Kidney (tissue), 14 donors: ENCODE measurements around the gene KCTD10. TPM values are rescaled to one million over a fixed set of nuclear protein-coding genes. Genes with fewer than 3 reads are reported as not detected.

Experiments
- DNase-seq, 5 donors: peaks; one replicate each; pipeline ENCODE4 v3.0.0-alpha.2; 2013 to 2020
- FAIRE-seq: peaks from 2 replicates; lab custom pipeline; 2012; peaks lifted over from hg19 to GRCh38; lab: Jason Lieb, UNC
- H3K27ac ChIP-seq, 2 donors: one replicate each; pipeline ENCODE4 v1.7.0; 2013; ENCODE audit warnings: low read depth in 2 of 2, low read length in 2 of 2, inconsistent platforms in 1 of 2
- H3K27me3 ChIP-seq: one replicate; pipeline ENCODE4 v1.7.1; 2013; ENCODE audit warnings: low read length, inconsistent platforms; ENCODE audit not compliant: control insufficient read depth, insufficient read depth
- H3K36me3 ChIP-seq, 3 donors: one replicate each; pipeline versions ENCODE4 v1.7.0 to v1.7.1; 2013; ENCODE audit warnings: low read length in 3 of 3, control low read depth in 1 of 3, inconsistent platforms in 1 of 3; ENCODE audit not compliant: insufficient read depth in 3 of 3, control insufficient read depth in 2 of 3
- H3K4me1 ChIP-seq, 3 donors: one replicate each; pipeline versions ENCODE4 v1.7.0 to v1.7.1; 2013; ENCODE audit warnings: low read length in 3 of 3, inconsistent platforms in 1 of 3, low read depth in 1 of 3; ENCODE audit not compliant: control insufficient read depth in 2 of 3, insufficient read depth in 2 of 3
- H3K4me3 ChIP-seq, 3 donors: one replicate each; pipeline versions ENCODE4 v1.7.0 to v1.8.1; 2013; ENCODE audit warnings: low read length in 3 of 3, control low read depth in 1 of 3, inconsistent platforms in 1 of 3
- H3K9ac ChIP-seq, 3 donors: one replicate each; pipeline versions ENCODE4 v1.7.0 to v1.7.1; 2013; ENCODE audit warnings: low read length in 3 of 3, control low read depth in 1 of 3, inconsistent platforms in 1 of 3
- H3K9me3 ChIP-seq, 3 donors: one replicate each; pipeline versions ENCODE4 v1.7.0 to v1.7.1; 2013; ENCODE audit warnings: low read length in 3 of 3, control low read depth in 1 of 3, inconsistent platforms in 1 of 3; ENCODE audit not compliant: control insufficient read depth in 2 of 3, insufficient read depth in 1 of 3
- intact Hi-C: fragments of 100-400 bp; cut with DNase I; formaldehyde crosslinking; loops from one replicate; pipeline ENCODE4 v1.11.1; 2022
- polyA plus RNA-seq: library from polyadenylated mRNA; stranded (reverse); fragments of 350-450 nt; fragmentation: Illumina TruSeq; extraction: RNeasy Lipid Tissue Mini Kit (QIAGEN cat#74804); gene quantifications from one replicate; pipeline ENCODE4 v1.2.3, GENCODE V29; 2014; ENCODE audit warnings: low read depth, low replicate concordance; ENCODE audit not compliant: insufficient read depth
- total RNA-seq: library from RNA; stranded (reverse); fragmentation: NEBNext Ultra II Directional; extraction: Animal tissue kit (Norgen Biotek cat#: 25700); gene quantifications from one replicate; pipeline ENCODE4 v1.2.1, GENCODE V29; 2021
- TF ChIP-seq, protein P1 (sequence below): IDR thresholded peaks from 3 replicates; pipeline ENCODE4 v1.5.1; 2012; ENCODE audit warnings: mild to moderate bottlenecking, moderate library complexity, borderline replicate concordance; ENCODE audit not compliant: insufficient read depth; ENCODE audit errors: extremely low read depth
- donor health status: control.
- donor health status: control.
- donor health status: control.
- donor health status: control.
- donor health status: control.
- donor health status: DM: yes; HTN: yes; CAD: no.
- donor health status: Normal renal cell carcinoma (clear cell type).

The KCTD10 gene
- total and polyA plus RNA-seq, 2 donors from 2014 or later = 23.6 to 72.1 TPM

DNA sequence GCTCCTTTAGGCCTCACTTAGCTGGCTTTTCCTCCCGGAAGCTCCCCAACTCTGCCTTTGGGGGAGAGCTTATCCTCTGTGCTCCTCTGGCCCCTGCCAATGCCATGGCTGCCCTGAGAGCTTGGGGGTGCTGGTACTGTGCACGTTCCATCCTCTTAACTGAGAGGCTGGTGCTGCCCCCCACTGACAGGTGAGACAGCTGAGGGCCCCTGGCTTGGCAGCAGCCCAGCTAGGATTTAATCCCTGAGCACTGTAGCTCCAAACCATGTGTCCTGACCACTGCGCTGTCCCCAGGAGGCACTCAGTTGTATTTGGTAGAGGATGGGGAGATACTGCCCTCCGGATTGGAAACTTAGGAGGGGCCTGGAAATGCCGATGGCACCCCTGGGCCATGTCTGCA, 46.4 kb upstream of the KCTD10 start:
- H3K36me3 ChIP-seq = peaks cover 0 to 59% (median 53%) of the 10 kb centered on the region in 3 donors
- no peaks in the 10 kb centered on the region for H3K4me1 ChIP-seq
- H3K9ac ChIP-seq = no peak overlapping the region
- FAIRE-seq (no peak), DNase-seq (no peak)
- no peak overlapping the region for H3K27ac ChIP-seq
- no peaks in the 10 kb centered on the region for H3K27me3 ChIP-seq
- H3K4me3 ChIP-seq = no peak overlapping the region
- TF ChIP-seq, protein P1, sequence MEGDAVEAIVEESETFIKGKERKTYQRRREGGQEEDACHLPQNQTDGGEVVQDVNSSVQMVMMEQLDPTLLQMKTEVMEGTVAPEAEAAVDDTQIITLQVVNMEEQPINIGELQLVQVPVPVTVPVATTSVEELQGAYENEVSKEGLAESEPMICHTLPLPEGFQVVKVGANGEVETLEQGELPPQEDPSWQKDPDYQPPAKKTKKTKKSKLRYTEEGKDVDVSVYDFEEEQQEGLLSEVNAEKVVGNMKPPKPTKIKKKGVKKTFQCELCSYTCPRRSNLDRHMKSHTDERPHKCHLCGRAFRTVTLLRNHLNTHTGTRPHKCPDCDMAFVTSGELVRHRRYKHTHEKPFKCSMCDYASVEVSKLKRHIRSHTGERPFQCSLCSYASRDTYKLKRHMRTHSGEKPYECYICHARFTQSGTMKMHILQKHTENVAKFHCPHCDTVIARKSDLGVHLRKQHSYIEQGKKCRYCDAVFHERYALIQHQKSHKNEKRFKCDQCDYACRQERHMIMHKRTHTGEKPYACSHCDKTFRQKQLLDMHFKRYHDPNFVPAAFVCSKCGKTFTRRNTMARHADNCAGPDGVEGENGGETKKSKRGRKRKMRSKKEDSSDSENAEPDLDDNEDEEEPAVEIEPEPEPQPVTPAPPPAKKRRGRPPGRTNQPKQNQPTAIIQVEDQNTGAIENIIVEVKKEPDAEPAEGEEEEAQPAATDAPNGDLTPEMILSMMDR = no peak
- no peaks in the 10 kb centered on the region for H3K9me3 ChIP-seq
- intact Hi-C loops = loop anchor here (10.0 kb wide), 1 partner anchor 251 kb away; no protein-coding TSS in a partner anchor

DNA sequence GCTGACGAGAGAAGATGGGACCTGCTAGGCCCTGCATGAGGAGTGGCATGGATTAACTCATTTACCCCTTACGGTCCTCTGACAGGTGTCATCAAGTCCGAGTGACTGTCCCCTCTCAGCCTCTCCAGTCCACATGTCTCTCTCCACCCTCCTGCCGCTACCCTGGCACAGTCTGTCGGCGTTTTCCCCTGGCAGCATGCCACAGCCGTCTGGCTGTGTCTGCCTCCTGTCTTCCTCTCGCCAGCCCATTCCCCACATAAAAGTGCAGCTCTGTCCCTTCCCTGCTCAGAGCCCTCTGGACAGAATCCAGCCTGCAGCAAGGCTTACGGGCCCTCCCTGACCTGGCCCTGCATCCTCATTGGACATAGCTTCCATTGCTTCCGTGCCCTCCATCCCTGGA, 46.0 kb upstream of the KCTD10 start:
- intact Hi-C loops = loop anchor here (10.0 kb wide), 1 partner anchor 252 kb away; no protein-coding TSS in a partner anchor
- TF ChIP-seq, protein P1 = no peak
- H3K4me3 ChIP-seq = no peak overlapping the region
- H3K4me1 ChIP-seq = no peaks in the 10 kb centered on the region
- peaks cover 0 to 62% (median 53%) of the 10 kb centered on the region in 3 donors for H3K36me3 ChIP-seq
- H3K27me3 ChIP-seq = no peaks in the 10 kb centered on the region
- no peaks in the 10 kb centered on the region for H3K9me3 ChIP-seq
- no peak overlapping the region for H3K9ac ChIP-seq
- no peak overlapping the region for H3K27ac ChIP-seq
- no peak for FAIRE-seq
- no peak for DNase-seq

DNA sequence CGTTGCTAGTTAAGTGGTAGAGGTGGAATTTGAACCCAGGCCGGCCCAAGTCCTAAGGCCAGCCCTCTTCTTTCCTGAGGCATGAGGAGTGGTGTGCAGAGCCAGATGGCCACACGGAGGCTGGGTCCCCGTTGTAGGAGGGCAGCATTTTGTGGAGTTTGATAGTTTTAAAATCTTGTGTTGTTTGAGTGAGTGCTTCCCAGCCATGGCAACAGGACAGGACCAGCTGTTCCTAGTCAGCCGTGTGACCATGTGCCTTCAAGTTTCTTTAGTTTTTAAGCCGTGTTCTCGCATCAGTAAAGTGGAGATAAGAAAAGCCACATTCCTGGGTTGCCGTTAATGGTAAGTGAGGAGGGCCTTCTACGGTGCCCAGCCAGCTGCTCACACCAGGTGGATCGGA, 44.7 kb upstream of the KCTD10 start:
- intact Hi-C loops = loop anchor here (10.0 kb wide), 1 partner anchor 253 kb away; no protein-coding TSS in a partner anchor
- no peak overlapping the region for H3K4me3 ChIP-seq
- FAIRE-seq = no peak
- no peak overlapping the region for H3K27ac ChIP-seq
- H3K4me1 ChIP-seq = no peaks in the 10 kb centered on the region
- H3K9ac ChIP-seq = no peak overlapping the region
- no peaks in the 10 kb centered on the region for H3K27me3 ChIP-seq
- peaks cover 0 to 63% (median 55%) of the 10 kb centered on the region in 3 donors for H3K36me3 ChIP-seq
- peak in 2 of 5 donors; percentile 18 to 67 for DNase-seq
- no peaks in the 10 kb centered on the region for H3K9me3 ChIP-seq
- TF ChIP-seq, protein P1 = no peak

DNA sequence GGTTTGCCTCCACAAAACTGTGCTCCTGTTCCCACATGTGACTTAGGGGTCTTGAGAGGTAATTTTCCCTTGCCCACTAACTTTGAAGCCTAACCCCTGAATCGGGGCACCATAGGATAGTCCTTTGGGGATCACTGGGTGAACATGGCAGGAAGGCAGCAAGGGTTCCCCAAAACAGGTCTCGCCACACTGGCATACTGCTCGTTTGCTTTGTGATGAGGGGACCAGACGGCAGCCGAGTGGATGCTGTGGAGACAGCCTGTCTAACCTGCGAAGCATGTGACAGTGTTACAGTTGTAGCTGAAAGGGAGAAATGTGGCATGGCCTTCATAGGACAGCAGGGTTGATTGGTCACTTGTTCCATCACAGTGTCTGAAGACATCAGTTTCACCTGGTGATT, 42.7 kb upstream of the KCTD10 start:
- Histone ChIP-seq H3K27ac (no peak overlapping the region), H3K9me3 (no peaks in the 10 kb centered on the region), H3K4me1 (no peaks in the 10 kb centered on the region), H3K27me3 (no peaks in the 10 kb centered on the region), H3K4me3 (no peak overlapping the region), H3K36me3 (peaks cover 0 to 54% (median 52%) of the 10 kb centered on the region in 3 donors), H3K9ac (no peak overlapping the region)
- intact Hi-C loops = loop anchor here (10.0 kb wide), 1 partner anchor 255 kb away; no protein-coding TSS in a partner anchor
- TF ChIP-seq, protein P1 = no peak
- peak in 1 of 5 donors; percentile 11 for DNase-seq
- FAIRE-seq = no peak
